Adrenal gland (tissue), 5 donors: ENCODE data around the gene LIMS2.

Experiments
- POLR2A ChIP-seq, 2 donors: fragments of 450-650 bp; IDR thresholded peaks; one replicate each; pipeline ENCODE4 v1.6.1; 2017; ENCODE audit warnings: antibody characterized with exemption in 2 of 2, mild to moderate bottlenecking in 2 of 2, moderate library complexity in 1 of 2
- TF ChIP-seq, protein P1 (sequence below), 6 experiments: fragments of 450-650 bp in 4 of 6; fragments of 200-600 bp in 2 of 6; sonication (generic) in 1 of 6; IDR thresholded peaks; 1 replicate in 5 of 6; 2 replicates in 1 of 6; pipeline versions ENCODE4 v1.5.1 to v1.8.0; 2016 to 2021; ENCODE audit warnings: antibody characterized with exemption in 6 of 6, mild to moderate bottlenecking in 2 of 6, moderate library complexity in 1 of 6
- donor health status: DM: no; HTN: no; CAD: no.

DNA sequence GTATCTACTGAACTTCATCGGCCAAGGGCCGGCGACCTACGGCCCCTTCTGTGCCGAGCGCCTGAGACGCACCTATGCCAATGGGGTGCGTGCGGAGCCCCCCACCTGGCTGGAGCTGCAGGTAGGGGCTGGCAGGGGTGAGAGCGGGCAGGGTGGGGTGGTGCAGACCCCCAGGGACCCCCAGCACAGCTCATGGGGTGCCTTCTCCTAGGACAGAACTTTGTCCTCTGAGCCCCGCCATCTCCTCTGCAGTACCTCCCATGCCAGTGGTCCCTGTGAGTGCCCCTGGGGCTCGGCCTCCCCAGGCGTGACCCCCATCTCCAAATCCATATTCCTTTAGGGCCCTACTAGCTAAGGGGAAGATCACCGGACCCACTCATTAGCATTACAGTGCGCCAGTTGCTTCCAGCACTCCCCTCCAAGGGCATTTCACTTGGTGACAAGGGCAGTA lies 53.3 kb downstream of the LIMS2 start:
- TF ChIP-seq POLR2A (IDR thresholded peaks at IDR 0.05) = no peak
- TF ChIP-seq, protein P1, sequence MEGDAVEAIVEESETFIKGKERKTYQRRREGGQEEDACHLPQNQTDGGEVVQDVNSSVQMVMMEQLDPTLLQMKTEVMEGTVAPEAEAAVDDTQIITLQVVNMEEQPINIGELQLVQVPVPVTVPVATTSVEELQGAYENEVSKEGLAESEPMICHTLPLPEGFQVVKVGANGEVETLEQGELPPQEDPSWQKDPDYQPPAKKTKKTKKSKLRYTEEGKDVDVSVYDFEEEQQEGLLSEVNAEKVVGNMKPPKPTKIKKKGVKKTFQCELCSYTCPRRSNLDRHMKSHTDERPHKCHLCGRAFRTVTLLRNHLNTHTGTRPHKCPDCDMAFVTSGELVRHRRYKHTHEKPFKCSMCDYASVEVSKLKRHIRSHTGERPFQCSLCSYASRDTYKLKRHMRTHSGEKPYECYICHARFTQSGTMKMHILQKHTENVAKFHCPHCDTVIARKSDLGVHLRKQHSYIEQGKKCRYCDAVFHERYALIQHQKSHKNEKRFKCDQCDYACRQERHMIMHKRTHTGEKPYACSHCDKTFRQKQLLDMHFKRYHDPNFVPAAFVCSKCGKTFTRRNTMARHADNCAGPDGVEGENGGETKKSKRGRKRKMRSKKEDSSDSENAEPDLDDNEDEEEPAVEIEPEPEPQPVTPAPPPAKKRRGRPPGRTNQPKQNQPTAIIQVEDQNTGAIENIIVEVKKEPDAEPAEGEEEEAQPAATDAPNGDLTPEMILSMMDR (IDR thresholded peaks at IDR 0.05) = no peak
